HG03442 (cell line): ENCODE data around the gene FBN1.

Experiments used
- ATAC-seq: cut with Tn5 transposase; IDR thresholded peaks from one replicate; pipeline ENCODE4 v1.9.1; 2021; ENCODE audit warnings: mild to moderate bottlenecking, moderate library complexity; ENCODE audit not compliant: unreplicated experiment

The FBN1 gene

DNA sequence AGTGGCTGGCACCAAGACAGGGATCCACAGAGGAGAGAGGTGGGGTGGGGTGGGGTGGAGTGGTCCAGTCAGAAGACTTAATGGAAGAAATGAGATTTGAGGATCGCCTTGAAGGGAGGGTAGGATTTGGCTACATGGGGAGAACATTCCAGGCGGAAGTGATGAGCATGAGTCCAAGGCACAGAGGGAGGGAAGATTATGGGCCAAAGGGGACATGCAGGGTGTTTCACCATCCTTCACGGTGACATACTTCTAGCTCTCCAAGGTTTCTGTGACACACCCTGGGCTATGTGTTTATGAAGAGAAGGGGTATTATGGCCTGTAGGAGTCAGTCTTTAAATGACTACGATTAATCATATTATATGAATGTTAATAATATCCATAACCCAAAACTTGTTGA is 7.7 kb upstream of the FBN1 start:
- ATAC-seq: no peak

DNA sequence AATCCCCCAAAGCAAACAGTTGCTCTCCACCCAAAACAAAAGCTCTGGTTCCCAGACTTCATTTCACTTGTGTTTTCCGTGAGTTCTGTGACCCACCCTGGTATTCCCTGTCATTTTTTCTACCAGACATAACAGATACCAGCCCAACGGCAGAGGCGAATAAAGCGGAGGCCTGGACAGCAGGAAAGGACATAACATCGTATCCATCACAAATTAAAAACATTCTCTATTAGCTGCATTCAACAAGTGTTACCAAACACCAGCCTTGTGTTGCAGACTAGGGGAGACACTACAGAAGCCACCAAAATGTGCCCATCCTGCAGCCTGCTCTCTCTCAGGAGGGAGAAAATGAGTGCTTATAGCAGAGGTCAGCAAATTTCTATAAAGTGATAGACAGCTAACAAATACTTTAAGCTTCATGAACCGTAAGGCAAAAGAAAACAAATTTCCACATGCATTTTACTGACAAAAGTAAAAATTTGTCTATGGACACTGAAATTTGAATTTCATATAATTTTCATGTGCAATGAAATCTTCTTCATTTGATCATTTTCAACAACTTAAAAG is 7.1 kb upstream of the FBN1 start:
- no peak for ATAC-seq

DNA sequence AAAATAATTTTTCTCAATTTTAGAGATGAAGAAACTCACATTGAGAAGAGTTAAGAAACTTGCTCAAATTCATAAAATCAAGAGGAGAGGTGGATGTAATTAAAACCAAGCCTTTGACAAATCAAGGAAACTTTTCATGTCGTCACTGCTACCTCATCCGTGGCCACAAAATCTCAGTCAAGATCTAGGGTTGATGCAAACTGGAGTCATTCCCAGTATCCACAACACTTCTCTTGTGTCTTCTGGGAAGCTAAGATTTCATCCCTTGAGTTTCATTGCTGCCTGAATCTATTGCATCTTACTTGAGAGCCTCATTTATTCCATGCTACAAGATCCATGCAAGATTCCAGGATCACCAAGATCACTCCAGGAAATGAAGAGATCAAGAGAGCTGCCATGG is 5.4 kb upstream of the FBN1 start:
- no peak for ATAC-seq

DNA sequence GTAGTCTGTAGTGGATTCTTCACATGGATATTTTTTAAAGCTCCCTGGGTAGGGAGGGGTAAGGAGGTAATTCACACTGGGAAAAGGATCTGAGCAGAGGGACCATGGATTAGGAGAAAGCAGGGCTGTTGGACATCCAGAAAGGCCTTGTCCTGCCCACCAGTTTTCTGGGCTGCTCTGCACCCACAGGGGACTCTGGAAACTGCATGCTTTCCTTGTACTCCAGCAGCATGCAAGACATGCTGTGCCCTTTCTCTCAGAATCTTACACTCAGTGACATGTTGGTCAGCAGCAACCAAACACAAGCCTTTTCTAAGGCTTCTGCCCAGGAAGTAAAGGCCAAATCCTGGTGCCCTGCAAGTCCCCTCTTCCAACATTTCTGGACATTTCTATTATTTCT is 2.5 kb upstream of the FBN1 start:
- ATAC-seq: no peak

DNA sequence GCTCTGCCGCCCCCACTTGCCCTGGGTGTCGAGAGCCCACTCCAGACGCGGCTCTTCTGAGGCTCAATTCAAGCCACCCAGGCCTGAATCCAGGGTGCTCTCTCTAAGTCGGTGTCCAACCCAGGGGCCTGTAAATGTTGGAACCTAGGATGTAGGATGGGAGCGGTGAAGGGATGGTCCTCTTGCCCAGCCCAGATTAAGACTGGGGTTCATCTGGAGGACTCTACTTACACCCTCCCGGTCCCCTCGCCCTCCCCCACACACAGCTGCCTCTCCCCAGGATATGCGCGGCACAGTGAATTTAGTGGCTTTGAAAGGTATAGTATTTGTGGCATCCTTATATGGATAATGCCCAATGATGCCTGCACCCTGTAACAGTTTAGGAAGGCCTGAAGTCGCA is 822 bp upstream of the FBN1 start:
- no peak for ATAC-seq

DNA sequence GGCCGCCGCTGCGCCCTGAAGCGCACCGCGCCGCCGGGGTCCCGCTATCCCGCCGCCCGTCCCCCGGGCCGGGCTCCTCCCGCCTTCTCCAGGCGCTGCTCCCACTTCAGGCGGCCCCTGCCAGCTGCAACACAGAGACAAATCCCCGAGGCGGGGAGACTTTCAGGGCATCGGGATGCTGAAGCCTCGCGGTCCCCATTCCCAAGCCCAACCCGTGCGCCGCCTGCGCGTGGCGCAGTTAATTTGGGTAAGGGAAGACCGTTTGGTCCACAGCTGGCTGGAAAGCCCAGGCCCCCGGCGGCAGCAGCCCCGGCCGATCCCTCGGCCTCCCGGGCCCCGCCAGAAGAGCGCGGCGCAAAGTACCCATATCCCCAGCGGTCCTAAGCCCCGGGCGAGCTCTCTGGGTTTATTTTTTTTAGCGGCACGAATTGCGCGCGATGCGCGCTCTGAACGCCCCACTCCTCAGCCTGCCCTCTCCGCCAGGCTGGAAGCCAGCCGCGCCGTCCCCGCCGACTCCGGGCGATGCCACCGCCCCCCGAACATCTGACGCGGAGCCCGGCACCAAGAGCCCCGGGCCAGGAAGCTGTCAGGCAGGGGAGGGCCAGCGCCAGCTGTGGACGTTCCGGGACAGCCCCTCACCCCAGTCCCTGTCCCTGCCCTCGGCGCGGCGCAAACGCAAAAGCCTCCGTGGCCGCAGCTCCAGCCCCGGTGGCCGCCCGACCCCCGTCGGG is 517 bp downstream of the FBN1 start:
- peak; percentile 33 for ATAC-seq

DNA sequence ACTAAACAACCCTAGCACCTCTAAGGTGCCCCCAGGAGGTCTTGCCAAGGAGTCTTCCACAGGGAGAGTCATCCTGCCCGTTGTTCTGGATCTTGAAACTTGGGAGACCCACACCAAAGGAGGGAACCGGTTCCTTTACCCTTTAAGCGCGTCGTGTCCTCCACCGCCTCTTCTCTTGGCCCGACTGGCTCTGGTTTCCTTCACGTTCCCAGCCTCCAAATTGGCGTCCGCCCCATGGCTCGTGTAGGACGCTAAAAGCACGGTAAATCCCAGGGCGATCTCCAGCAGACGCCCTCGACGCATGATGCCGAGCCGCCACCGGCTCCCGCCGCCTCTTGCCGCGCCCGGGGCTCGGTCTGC is 1.1 kb downstream of the FBN1 start:
- ATAC-seq: peak; percentile 10

DNA sequence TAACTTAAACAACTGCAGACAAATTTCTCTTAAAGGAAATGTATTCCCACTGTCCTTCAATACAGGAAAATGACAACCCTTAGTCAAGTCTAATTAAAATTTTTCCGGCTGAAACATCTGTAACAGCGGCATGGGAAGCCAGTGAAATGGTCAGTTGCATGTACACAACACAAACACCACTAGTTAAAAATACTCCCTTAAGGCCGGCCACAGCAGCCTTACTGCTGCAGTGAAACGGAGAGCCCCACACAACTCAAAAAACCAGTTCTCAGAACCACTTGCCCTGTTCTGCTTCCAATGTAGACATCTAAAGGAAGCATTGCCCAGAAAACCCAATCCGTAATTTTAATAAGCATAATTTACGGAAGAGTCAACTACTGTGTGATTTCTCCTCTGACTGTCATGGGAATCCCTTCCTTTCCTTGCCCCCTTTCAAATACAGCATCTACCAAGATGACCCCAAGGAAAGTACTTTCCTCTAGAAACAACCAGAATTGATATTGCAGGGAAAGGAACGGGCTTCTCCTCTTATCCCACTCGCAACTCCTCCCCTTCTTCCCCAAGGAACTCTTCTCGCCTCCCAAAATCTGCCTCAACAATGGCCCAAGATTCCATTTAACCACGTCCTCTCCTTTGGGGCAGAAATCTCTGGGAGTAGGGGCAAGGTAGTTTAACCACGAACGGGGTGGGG is 1.6 kb downstream of the FBN1 start:
- ATAC-seq: no peak

DNA sequence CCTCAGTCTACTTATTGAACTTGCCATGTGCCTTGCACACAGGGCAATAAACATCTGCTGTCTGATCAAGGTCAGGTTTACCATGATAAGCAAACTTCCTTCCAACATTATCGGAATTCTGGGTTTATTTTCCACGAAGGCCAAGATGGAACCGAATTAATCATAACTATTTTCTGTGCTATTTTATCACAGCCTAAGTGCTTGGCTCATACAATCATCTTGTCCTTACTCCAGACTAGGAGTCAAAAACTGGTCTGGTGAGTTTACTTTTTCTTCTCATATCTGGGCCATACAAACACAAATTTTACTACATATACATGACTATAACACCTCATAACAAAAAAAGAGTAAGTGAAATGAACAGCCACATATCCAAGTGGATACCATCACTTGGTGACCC is 2.3 kb downstream of the FBN1 start:
- no peak for ATAC-seq

DNA sequence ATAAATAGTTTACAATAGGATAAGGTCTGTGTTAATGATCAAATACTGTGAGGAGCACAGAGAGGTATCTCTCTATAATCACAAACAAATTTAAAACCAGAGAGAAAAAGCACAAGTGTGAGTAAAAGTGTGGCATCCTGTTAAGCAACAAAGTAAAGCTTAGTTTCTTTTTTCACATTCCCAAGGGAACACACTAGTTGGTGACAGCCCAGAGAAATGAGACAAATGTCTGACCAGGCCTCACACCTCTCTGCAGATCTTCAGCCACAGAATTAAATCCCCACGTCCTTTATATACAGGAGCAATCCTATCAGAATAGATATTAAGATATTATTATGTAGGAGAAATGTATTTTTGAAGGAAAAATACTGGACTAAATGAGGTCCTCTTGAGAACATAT is 2.7 kb downstream of the FBN1 start:
- ATAC-seq: no peak

DNA sequence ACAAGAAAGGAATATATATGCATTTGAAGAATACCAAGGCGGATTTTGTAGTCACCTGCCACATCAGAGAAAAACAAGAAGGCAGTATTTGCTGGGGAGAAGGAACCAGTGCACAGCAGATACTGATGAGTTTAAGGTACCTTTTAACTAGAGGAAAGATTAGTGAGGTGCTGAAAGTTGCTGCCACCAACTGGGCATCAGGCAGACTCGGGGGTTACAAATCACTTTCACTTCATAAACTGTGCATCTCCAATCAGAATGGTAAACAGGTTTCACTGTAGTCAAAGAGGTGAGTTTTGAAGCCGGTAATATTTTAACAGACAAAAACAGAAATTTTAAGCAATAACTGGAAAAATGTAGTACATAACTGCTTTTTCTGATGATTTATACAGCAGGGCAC is 4.1 kb downstream of the FBN1 start:
- no peak for ATAC-seq

DNA sequence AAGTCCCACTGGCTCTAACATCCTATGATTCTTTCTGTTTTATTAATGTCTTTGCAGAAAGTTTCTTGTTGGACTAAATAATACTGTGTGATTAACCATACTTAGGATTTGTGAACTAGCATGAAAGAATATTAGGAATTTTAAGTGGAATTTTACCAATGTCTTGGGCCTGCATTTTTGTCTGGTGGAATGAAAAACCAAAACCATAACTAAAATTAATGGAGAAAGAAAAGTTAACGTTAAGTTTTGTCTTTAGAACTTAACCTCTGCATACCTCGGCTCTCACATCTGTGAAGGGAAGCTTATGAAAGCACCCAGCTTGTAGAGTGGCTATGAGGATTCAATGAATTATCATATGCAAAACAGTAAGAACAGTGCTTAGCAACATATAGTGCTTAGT is 6.5 kb downstream of the FBN1 start:
- ATAC-seq: no peak

DNA sequence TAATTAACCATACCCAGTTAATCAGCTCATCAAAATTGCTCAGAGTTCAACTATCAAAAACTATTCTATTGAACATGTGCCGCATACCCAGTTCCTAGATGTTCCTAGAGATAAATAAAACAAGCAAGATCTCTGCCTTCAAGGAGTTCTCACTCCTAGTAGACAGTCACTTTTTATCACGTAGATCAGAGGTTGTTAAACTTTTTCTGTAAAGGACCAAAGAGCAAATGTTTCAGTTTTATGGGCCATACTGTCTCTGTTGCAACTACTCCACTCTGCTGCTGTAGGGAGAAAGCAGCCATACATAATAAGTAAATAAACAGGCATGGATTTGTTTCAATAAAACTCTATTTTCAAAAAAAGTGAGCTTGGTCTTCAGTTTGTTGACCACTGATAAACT is 7.9 kb downstream of the FBN1 start:
- no peak for ATAC-seq

DNA sequence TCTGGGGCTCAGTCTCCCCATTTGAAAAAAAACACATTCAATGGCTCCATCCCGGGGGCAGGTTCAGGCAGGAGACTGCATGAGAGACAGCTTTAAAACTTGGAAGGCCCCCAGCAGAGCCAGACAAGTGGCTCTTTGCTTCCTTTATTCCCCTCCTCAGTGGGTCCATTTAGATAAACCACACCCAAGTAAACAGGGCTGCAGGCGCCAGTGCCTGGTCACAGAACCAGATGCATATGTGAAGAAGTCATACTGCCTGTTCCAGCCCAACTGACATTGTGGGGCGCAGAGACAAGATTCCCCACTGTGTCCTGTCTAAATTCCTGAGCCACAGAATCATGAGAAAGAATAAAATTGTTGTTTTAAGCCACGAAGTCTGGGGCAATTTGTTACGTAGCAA is 9.0 kb downstream of the FBN1 start:
- no peak for ATAC-seq

DNA sequence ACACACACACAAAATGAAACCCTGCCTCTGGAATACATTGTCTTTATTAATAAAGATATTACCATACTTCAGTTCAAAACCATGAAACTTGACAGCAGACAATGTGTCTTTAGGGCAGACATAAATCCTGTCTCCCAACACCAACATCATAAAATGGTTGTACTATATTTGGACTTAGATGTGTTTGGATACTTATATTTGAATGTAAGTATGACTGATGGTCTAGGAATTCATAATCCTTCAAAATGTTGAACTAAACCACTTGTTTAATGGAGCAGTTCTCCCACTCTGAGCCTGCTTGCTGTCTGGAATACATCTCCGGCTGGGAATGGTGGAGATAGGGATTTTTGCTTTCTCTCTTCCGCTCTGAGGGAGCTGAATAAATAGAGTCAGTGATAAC is 10.6 kb downstream of the FBN1 start:
- ATAC-seq: no peak

DNA sequence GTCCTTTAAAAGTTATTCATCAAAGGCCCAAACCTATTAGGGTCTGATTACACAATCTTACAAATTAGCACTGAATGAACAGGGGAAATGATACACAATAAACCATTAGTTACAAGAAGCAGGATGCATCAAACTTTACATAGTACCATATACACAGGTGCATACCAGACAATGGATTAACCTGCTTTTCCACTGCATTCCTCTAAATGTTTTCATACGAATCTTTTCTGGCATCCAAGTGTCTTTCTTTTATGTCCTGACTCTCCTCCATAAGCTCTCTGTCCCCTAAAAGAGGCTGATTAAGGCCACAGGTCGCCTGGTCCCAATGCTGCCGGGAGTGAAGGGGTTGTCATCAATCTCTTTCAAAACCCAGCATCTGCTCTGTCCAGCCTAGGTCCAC is 11.4 kb downstream of the FBN1 start:
- ATAC-seq: no peak

DNA sequence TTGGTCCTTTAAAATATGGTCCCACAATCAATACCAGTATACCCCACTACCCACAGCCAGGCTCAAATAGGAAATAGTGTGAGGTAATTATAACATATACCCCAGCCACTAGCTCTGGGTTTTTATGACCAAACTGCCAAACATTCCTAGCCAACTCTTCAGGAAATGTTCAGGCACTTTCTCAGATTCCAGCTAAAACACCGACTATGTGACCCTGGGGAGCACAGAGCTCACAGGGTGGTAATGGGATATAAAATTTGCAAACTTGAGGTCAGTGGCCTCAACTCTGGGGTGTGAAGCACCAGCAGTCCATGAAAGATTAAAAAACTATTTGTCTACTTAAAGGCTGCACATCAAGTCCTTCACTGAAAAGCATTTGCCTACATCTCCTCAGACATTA is 12.9 kb downstream of the FBN1 start:
- ATAC-seq: no peak

DNA sequence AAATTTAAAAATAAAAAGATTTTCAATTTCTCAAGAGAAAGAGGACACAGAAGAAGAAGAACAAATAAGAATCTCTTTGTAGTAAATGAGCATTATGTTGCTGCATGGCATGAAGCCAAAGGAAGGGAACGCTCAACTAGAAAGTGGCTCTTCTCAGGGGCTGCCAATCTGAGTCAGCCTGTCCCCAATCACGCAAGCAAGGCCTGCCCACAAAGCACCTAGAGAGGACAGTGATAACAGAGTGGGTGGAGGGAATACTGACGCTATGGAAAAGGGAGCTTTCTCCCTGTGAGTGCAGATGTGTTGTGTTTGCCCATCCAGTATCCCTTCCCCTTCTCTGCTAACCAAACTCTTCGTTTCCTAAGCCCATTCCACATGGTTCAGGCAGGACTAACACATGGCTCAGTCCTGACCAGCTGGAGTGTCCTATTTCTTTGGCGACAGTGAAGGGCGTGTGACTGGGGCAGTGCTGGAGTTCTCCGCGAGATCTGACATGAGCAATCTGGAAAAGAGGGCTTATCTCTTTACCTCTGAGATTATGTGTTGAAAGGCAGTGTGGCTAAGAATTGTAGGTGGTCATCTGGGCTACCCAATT is 14.2 kb downstream of the FBN1 start:
- ATAC-seq: no peak

DNA sequence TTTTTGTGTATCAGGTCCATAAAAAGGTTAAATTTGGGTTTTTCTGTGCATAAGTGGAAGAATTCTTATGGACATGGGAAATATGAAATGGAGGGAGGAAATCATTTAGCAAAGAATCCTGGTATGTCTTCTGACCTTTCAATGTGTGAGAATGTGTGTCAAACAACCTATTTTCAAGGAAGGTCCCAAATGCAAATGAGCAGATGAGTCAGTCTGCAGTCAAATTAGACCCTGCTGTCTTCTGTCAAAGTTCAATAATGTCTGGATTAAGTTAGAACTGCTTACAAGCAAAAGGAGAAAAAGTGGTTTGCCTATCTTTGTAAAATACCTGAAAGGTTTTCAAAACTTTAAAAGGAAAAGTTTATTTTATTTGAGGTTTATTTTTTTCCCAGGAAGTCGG is 15.3 kb downstream of the FBN1 start:
- ATAC-seq: no peak

DNA sequence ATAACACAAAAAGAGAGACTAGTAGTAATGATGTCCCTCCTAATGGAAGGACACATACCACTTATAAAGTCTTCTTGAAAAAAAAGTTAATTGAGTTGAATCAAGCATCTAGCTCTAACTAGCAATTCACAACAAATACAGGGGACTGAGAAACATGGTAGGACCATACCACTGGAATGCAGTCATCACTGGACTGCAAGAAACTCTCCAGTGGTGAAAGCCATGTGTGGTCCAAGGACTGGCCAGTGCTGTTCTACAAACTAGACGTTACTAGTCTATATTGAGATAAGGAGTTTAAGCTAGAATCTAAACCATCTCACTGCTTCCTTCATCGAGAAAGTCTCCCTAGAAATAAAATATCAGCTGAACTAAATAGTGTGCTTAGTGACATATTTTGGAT is 16.7 kb downstream of the FBN1 start:
- no peak for ATAC-seq

DNA sequence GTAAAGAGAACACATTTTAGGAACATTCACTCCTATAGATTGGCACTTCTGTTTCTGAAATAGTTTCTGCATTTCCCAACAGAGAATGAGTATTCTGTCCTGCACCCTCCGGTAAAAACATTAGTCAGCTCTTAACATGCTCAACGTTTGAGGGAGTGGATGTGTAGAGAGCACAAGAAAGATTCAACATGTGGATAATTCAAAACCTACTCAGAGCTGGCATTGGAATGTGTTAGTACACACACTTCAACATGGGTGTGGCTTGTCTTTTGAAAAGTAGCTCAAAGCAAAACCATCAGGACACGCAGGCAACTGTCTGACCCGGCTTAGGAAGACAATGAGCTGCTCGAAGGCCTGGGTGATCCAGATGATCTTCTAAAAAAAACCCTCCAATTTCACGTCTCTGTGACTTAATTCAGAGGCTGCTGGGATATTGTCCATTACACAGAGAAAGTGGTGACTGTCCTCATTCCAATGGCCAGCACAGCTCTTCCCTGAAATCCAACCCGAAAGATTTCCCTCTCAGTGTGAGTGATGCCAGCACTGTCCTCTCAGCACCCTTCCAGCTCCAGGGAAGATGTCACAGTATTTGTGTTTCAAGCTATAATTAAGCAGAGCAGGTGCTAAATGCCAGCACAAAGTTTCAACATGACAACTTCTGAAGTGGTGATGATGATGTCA is 18.1 kb downstream of the FBN1 start:
- no peak for ATAC-seq

DNA sequence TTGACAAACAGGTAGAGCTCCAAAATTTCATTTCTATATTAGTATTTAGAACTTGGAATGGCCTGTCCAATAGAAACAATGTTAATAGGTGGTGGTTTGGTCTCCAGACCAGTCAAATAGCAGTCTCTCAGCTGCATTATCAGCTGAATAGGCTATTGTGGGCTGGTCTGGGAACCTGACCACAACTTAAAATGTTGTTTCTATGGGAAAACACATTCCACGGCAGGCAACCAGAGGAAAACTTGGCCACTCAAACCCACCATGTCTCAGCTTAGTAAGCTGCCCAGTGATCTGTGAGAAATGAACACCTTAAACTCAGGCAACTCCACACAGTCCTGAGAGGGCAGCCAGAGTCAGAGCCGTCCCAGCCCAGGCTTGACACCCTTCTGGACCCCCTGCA is 20.4 kb downstream of the FBN1 start:
- no peak for ATAC-seq
